H1 (cell line): ENCODE measurements around the gene SF3B3. TPM values are rescaled to one million over a fixed set of nuclear protein-coding genes. Genes with fewer than 3 reads are reported as not detected.

ENCODE experiments used
- CTCF ChIA-PET: fragments of 300-600 bp; sonication (Branson Sonifier 250); formaldehyde crosslinking; loops from one replicate; lab custom pipeline; 2021; ENCODE audit not compliant: partially characterized antibody; lab: Charles Lee
- POLR2A ChIA-PET: fragments of 300-600 bp; sonication (Branson Sonifier 250); formaldehyde crosslinking; loops from one replicate; lab custom pipeline; 2021; ENCODE audit warnings: inconsistent platforms; ENCODE audit not compliant: partially characterized antibody; lab: Charles Lee
- DNase-seq, 2 experiments: peaks; one replicate each; pipeline versions ENCODE4 v3.0.0 to v3.0.0-alpha.2; 2010 to 2022; ENCODE audit warnings: low spot score in 2 of 2, low read depth in 1 of 2, mixed read lengths in 1 of 2
- FAIRE-seq: peaks from 2 replicates; lab custom pipeline; 2011; peaks lifted over from hg19 to GRCh38; lab: Jason Lieb, UNC
- H2AFZ ChIP-seq: 2 replicates; pipeline ENCODE4 v1.8.1; 2012; ENCODE audit warnings: low read length, inconsistent platforms
- H2AK5ac ChIP-seq: 2 replicates; pipeline ENCODE4 v1.6.1; 2013; ENCODE audit warnings: low read depth, low read length
- H2BK120ac ChIP-seq: replicated peaks from 2 replicates; pipeline ENCODE3; 2013; ENCODE audit warnings: low read depth, low read length, inconsistent platforms
- H2BK12ac ChIP-seq: 2 replicates; pipeline ENCODE4 v1.6.1; 2013; ENCODE audit warnings: low read depth, low read length
- H2BK15ac ChIP-seq: 2 replicates; pipeline ENCODE4 v1.6.1; 2013; ENCODE audit warnings: low read length
- H2BK20ac ChIP-seq: 2 replicates; pipeline ENCODE4 v1.6.1; 2013; ENCODE audit warnings: low read length
- H2BK5ac ChIP-seq: 2 replicates; pipeline ENCODE4 v1.6.1; 2013; ENCODE audit warnings: low read depth, low read length
- H3K14ac ChIP-seq: 2 replicates; pipeline ENCODE4 v1.6.1; 2013; ENCODE audit warnings: inconsistent platforms; ENCODE audit not compliant: insufficient read length
- H3K18ac ChIP-seq: 2 replicates; pipeline ENCODE4 v1.6.1; 2013; ENCODE audit warnings: low read length; ENCODE audit errors: extremely low read depth
- H3K23ac ChIP-seq: 2 replicates; pipeline ENCODE4 v1.6.1; 2013; ENCODE audit warnings: inconsistent platforms; ENCODE audit not compliant: insufficient read length
- H3K23me2 ChIP-seq: 2 replicates; pipeline ENCODE4 v1.6.1; 2013; ENCODE audit warnings: low read depth, low read length
- H3K27ac ChIP-seq: 2 replicates; pipeline ENCODE4 v1.6.1; 2011; ENCODE audit warnings: low read depth, low read length, inconsistent platforms
- H3K27me3 ChIP-seq, 4 experiments: replicated peaks in 1 of 4; 1 replicate in 1 of 4; 2 replicates in 3 of 4; pipeline versions ENCODE4 v1.6.1 to v1.8.1; 2011 to 2013; ENCODE audit warnings: low read length in 3 of 4, mild to moderate bottlenecking in 3 of 4, inconsistent platforms in 2 of 4, mixed read lengths in 2 of 4, moderate library complexity in 1 of 4; ENCODE audit not compliant: control insufficient read depth in 3 of 4, insufficient read depth in 3 of 4; ENCODE audit errors: extremely low read depth in 1 of 4
- H3K36me3 ChIP-seq, 4 experiments: 2 replicates each; pipeline versions ENCODE4 v1.6.1 to v1.8.1; 2011 to 2013; ENCODE audit warnings: mild to moderate bottlenecking in 4 of 4, low read length in 3 of 4, moderate library complexity in 2 of 4, control low read depth in 1 of 4, inconsistent platforms in 1 of 4; ENCODE audit not compliant: insufficient read depth in 4 of 4, control insufficient read depth in 2 of 4
- H3K4ac ChIP-seq: replicated peaks from 2 replicates; pipeline ENCODE3; 2013; ENCODE audit warnings: low read length, low read depth, mixed read lengths, inconsistent platforms; ENCODE audit not compliant: insufficient read length
- H3K4me1 ChIP-seq, 4 experiments: replicated peaks in 1 of 4; 1 replicate in 1 of 4; 2 replicates in 3 of 4; pipeline versions ENCODE4 v1.6.1 to v1.8.1; 2011 to 2013; ENCODE audit warnings: low read length in 3 of 4, inconsistent platforms in 2 of 4, mixed read lengths in 1 of 4; ENCODE audit not compliant: insufficient read depth in 4 of 4, control insufficient read depth in 3 of 4
- H3K4me2 ChIP-seq, 2 experiments: 2 replicates each; pipeline versions ENCODE4 v1.6.1 to v1.8.1; 2011 to 2013; ENCODE audit warnings: low read depth in 2 of 2, low read length in 2 of 2, control low read depth in 1 of 2, inconsistent platforms in 1 of 2, mild to moderate bottlenecking in 1 of 2; ENCODE audit not compliant: insufficient read depth in 1 of 2
- H3K4me3 ChIP-seq, 4 experiments: fragments of 200-600, 300-600 bp in 1 of 4; sonication (generic), shearing (Covaris generic), sonication (Bioruptor Twin) in 1 of 4; 2 replicates each; pipeline versions ENCODE4 v1.5.1 to v1.8.1; 2011 to 2016; ENCODE audit warnings: low read length in 4 of 4, low read depth in 3 of 4, control low read depth in 2 of 4, inconsistent platforms in 2 of 4, mild to moderate bottlenecking in 2 of 4, mixed read lengths in 1 of 4, moderate library complexity in 1 of 4; ENCODE audit not compliant: insufficient read depth in 2 of 4; ENCODE audit errors: extremely low read depth in 1 of 4
- H3K56ac ChIP-seq: replicated peaks from 2 replicates; pipeline ENCODE3; 2013; ENCODE audit warnings: low read depth, mild to moderate bottlenecking, mixed read lengths, low read length, inconsistent platforms; ENCODE audit not compliant: insufficient read length
- H3K79me1 ChIP-seq: 2 replicates; pipeline ENCODE4 v1.6.1; 2013; ENCODE audit warnings: low read depth, low read length, control low read depth
- H3K79me2 ChIP-seq, 2 experiments: 2 replicates each; pipeline versions ENCODE4 v1.6.1 to v1.8.1; 2012 to 2013; ENCODE audit warnings: low read length in 2 of 2, mild to moderate bottlenecking in 2 of 2, inconsistent platforms in 1 of 2; ENCODE audit not compliant: insufficient read depth in 2 of 2, control insufficient read depth in 1 of 2
- H3K9ac ChIP-seq, 4 experiments: replicated peaks in 1 of 4; 1 replicate in 1 of 4; 2 replicates in 3 of 4; pipeline versions ENCODE4 v1.6.1 to v1.8.1; 2011 to 2013; ENCODE audit warnings: low read depth in 3 of 4, low read length in 3 of 4, control low read depth in 2 of 4, mild to moderate bottlenecking in 2 of 4, moderate library complexity in 2 of 4, inconsistent platforms in 1 of 4; ENCODE audit errors: extremely low read depth in 1 of 4
- H3K9me3 ChIP-seq, 2 experiments: 2 replicates each; pipeline versions ENCODE4 v1.6.1 to v1.8.1; 2012 to 2013; ENCODE audit warnings: mild to moderate bottlenecking in 2 of 2, moderate library complexity in 2 of 2, control low read depth in 1 of 2, inconsistent platforms in 1 of 2, low read depth in 1 of 2, low read length in 1 of 2, mixed read lengths in 1 of 2; ENCODE audit not compliant: insufficient read depth in 2 of 2
- H4K20me1 ChIP-seq, 2 experiments: replicated peaks in 1 of 2; 2 replicates each; pipeline versions ENCODE3 to v1.8.1; 2011 to 2013; ENCODE audit warnings: inconsistent platforms in 2 of 2, low read length in 2 of 2, mild to moderate bottlenecking in 1 of 2; ENCODE audit not compliant: insufficient read depth in 2 of 2, control insufficient read depth in 1 of 2
- H4K5ac ChIP-seq: 2 replicates; pipeline ENCODE4 v1.6.1; 2013; ENCODE audit warnings: low read length, low read depth, mixed read lengths, inconsistent platforms; ENCODE audit not compliant: insufficient read length
- H4K8ac ChIP-seq: 2 replicates; pipeline ENCODE4 v1.8.0; 2013; ENCODE audit warnings: mild to moderate bottlenecking, moderate library complexity, low read length, inconsistent platforms; ENCODE audit not compliant: insufficient read depth; ENCODE audit errors: extremely low read depth
- H4K91ac ChIP-seq: replicated peaks from 2 replicates; pipeline ENCODE3; 2013; ENCODE audit warnings: low read length, mixed read lengths, inconsistent platforms; ENCODE audit not compliant: insufficient read length
- BCL11A ChIP-seq, 2 experiments: IDR thresholded peaks; one replicate each; pipeline ENCODE4 v1.6.1; 2011; ENCODE audit warnings: low read depth in 2 of 2, low read length in 2 of 2, mild to moderate bottlenecking in 2 of 2
- FOSL1 ChIP-seq: IDR thresholded peaks from 2 replicates; pipeline ENCODE4 v1.6.1; 2011; ENCODE audit warnings: mild to moderate bottlenecking, low read depth, low read length, moderate library complexity; ENCODE audit not compliant: insufficient read depth
- RBBP5 ChIP-seq: IDR thresholded peaks from 2 replicates; pipeline ENCODE4 v1.7.1; 2012; ENCODE audit warnings: low read depth, mild to moderate bottlenecking, inconsistent platforms, low read length, moderate library complexity, borderline replicate concordance
- RFX5 ChIP-seq: IDR thresholded peaks from 2 replicates; pipeline ENCODE4 v1.6.1; 2011; ENCODE audit warnings: low read depth, low read length, improper control_type of control experiment, borderline replicate concordance
- SP2 ChIP-seq: IDR thresholded peaks from 2 replicates; pipeline ENCODE4 v1.6.1; 2012; ENCODE audit warnings: mild to moderate bottlenecking, low read length, inconsistent platforms
- WGBS, 2 experiments: shearing (Covaris generic) in 1 of 2; methylation state at CpG; one replicate each; pipeline versions ENCODE4 v1.1.6 to v1.1.7; 2013 to 2015; ENCODE audit warnings: low lambda C conversion rate in 2 of 2, mixed read lengths in 2 of 2, inconsistent platforms in 1 of 2, low coverage in 1 of 2, missing lambda C conversion rate in 1 of 2; ENCODE audit not compliant: insufficient replicate concordance in 2 of 2, insufficient coverage in 1 of 2, insufficient read length in 1 of 2; ENCODE audit errors: extremely low coverage in 1 of 2, missing lambda C conversion rate in 1 of 2; 5-methylcytosine and 5-hydroxymethylcytosine counted together
- polyA plus RNA-seq, 7 experiments: library from polyadenylated mRNA; depleted of rRNA in 3 of 7; stranded (reverse) in 5 of 7; unstranded in 2 of 7; fragments of >200 nt in 5 of 7; fragments of 200-250 nt in 2 of 7; gene quantifications; 1 replicate in 5 of 7; 2 replicates in 1 of 7; 4 replicates in 1 of 7; pipeline versions ENCODE4 v1.2.1 to v1.2.3, GENCODE V29; 2011 to 2013; ENCODE audit warnings: missing spikeins in 2 of 7, mixed read lengths in 2 of 7
- total RNA-seq: library from RNA; stranded (reverse); fragmentation: NEBNext Ultra II Directional; extraction: Animal tissue kit (Norgen Biotek cat#: 25700); gene quantifications from 2 replicates; pipeline ENCODE4 v1.2.1, GENCODE V29; 2021

Gene SF3B3
- total and polyA plus RNA-seq, 2 of the 8 experiments (the other 6 are each of a cell fraction or from before 2014, with no cell fraction given): 241 to 521 TPM

DNA sequence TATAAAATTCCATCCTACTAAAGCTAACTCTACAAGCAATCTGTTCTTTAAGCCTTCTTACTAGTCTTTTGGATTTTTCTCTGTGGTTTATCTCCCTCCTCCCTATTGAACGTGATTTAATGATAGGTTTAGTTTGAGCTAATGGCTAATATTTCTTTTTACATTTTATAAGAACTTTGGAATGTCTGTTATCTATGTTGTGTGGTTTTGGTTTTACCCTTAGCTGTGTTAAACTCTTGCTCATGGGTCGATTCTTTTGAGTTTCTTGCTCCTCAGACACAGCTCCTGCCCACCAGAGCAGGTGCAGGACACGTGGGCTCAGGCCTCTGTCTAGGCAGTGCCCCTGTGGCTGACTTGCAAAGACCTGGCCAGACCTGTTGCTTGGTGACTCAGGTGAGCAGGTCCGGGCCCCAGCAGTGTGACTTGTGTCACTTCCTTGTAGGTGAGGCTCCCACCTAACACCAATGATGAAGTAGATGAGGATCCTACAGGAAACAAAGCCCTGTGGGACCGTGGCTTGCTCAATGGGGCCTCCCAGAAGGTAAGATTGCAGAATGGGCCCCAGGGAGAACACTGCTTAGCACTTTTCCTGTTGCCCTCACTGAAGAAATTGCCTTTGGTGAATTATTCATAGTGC lies 45.1 kb downstream of the SF3B3 start:
- ChIA-PET POLR2A (interaction anchor here (0.8 to 27.1 kb wide), 8 partner anchors 8 to 253 kb away, joined by 3 to 525 read pairs (median 7); partner anchors contain the start of gene COG4), CTCF (interaction anchor here (0.7 to 5.5 kb wide), 8 partner anchors 10 to 301 kb away, joined by 3 to 35 read pairs (median 4); no protein-coding TSS in a partner anchor)
- Histone ChIP-seq H4K91ac (no peak overlapping the region), H3K23ac (no peak overlapping the region), H3K23me2 (no peaks in the 10 kb centered on the region), H3K4me3 (no peak overlapping the region), H3K79me2 (no peaks in the 10 kb centered on the region), H2BK15ac (no peak overlapping the region), H3K18ac (no peak overlapping the region), H2AK5ac (no peak overlapping the region), H3K4me2 (no peak overlapping the region), H4K20me1 (peaks cover 15 to 21% of the 10 kb centered on the region in 2 experiments), H3K56ac (no peak overlapping the region), H2BK12ac (no peak overlapping the region), H2BK5ac (no peak overlapping the region), H3K27me3 (no peaks in the 10 kb centered on the region), H3K79me1 (peaks cover 7% of the 10 kb centered on the region; the same call in 1 of the 2 replicates), H3K27ac (no peak overlapping the region), H3K4me1 (no peaks in the 10 kb centered on the region), H3K36me3 (peaks cover 80 to 100% (median 96%) of the 10 kb centered on the region in 4 experiments), H3K14ac (no peak overlapping the region), H3K9me3 (no peaks in the 10 kb centered on the region), H3K9ac (no peak overlapping the region), H4K8ac (no peak overlapping the region; the same call in 1 of the 2 replicates), H2BK20ac (no peak overlapping the region), H3K4ac (no peak overlapping the region), H2BK120ac (no peak overlapping the region), H4K5ac (no peak overlapping the region), H2AFZ (no peak overlapping the region)
- WGBS, 2 experiments: 89% methylated on average over 5 of the region's 5 CpGs; no CpG with 5 or more reads in 1 of the 2 experiments
- no peak for FAIRE-seq
- no peak for DNase-seq
- TF ChIP-seq RBBP5 (no peak), BCL11A (IDR thresholded peaks at IDR 0.05; ENCODE audit: low read depth in 2 of 2, low read length in 2 of 2) (no peak), RFX5 (no peak), SP2 (no peak), FOSL1 (no peak)
